T-helper 17 cell (primary cell): ENCODE data around the gene CYP4F8. TPM values are rescaled to one million over a fixed set of nuclear protein-coding genes. Genes with fewer than 3 reads are reported as not detected.
A peak's percentile ranks its signal among the peaks of the same experiment; 100 is the strongest.
"Not testable (repeated sequence)": the region's sequence is repeated elsewhere in the genome, so short reads cannot be mapped to it uniquely, and the experiment has no call there.

ENCODE experiments used
- ATAC-seq: fragments of 150-1000 bp; cut with Tn5 transposase; 2 replicates; pipeline ENCODE4 v1.10.0; 2021; ENCODE audit warnings: mild to moderate bottlenecking, moderate library complexity
- DNase-seq, 3 donors: peaks; one replicate each; pipeline versions ENCODE4 v3.0.0 to v3.0.0-alpha.2; 2020 to 2021
- H3K9me3 ChIP-seq: one replicate; pipeline ENCODE4 v1.7.0; 2013; ENCODE audit warnings: low read length, mild to moderate bottlenecking; ENCODE audit not compliant: control insufficient read depth, poor library complexity, severe bottlenecking
- H3K27ac Mint-ChIP-seq: one replicate; pipeline ENCODE4 v1.8.0; 2022; ENCODE audit warnings: mild to moderate bottlenecking, moderate library complexity, mixed read lengths
- H3K27me3 Mint-ChIP-seq: one replicate; pipeline ENCODE4 v1.8.0; 2022; ENCODE audit warnings: mixed read lengths
- H3K36me3 Mint-ChIP-seq: one replicate; pipeline ENCODE4 v1.8.0; 2022; ENCODE audit warnings: low read depth, mixed read lengths
- H3K4me1 Mint-ChIP-seq: one replicate; pipeline ENCODE4 v1.8.0; 2022; ENCODE audit warnings: mild to moderate bottlenecking, mixed read lengths
- H3K4me3 Mint-ChIP-seq: one replicate; pipeline ENCODE4 v1.8.0; 2022; ENCODE audit warnings: mild to moderate bottlenecking, moderate library complexity, mixed read lengths
- total RNA-seq, 4 donors: library from RNA in 2 of 4; stranded (reverse) in 2 of 4; gene quantifications; one replicate each; pipeline ENCODE4 v1.2.3 and lab custom pipeline; 2022 to 2026

The CYP4F8 gene
- total RNA-seq, 2 donors from 2014 or later = not detected

DNA sequence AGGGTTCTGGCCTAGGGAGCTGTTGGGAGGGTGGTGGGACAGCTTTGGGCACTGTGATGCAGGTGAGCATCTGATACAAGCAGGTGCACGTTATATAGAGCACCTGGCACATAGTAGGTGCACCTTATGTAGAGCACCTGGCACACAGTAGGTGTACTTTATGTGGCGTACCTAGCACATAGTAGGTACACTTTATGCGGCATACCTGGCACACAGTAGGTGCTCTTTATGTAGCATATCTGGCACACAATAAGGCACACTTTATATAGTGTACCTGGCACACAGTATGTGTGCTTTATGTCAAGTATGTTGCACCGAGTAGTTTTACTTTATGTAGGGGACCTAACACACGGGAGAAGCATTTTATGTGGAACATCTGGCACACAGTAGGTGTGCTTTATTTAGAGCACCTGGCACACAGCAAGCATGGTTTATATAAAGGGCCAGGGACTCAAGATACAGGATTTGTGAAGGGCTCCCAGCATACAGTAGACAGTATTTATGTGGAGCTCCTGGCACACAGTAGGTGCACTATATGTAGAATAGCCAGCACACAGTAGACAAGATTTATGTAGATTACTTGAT lies 56.3 kb downstream of the CYP4F8 start:
- H3K27ac Mint-ChIP-seq = no peak overlapping the region
- H3K27me3 Mint-ChIP-seq = no peaks in the 10 kb centered on the region
- DNase-seq = no peak
- ATAC-seq = no peak
- H3K4me1 Mint-ChIP-seq = peaks cover 24% of the 10 kb centered on the region
- H3K36me3 Mint-ChIP-seq = no peaks in the 10 kb centered on the region
- H3K4me3 Mint-ChIP-seq = no peak overlapping the region
- no peaks in the 10 kb centered on the region for H3K9me3 ChIP-seq

DNA sequence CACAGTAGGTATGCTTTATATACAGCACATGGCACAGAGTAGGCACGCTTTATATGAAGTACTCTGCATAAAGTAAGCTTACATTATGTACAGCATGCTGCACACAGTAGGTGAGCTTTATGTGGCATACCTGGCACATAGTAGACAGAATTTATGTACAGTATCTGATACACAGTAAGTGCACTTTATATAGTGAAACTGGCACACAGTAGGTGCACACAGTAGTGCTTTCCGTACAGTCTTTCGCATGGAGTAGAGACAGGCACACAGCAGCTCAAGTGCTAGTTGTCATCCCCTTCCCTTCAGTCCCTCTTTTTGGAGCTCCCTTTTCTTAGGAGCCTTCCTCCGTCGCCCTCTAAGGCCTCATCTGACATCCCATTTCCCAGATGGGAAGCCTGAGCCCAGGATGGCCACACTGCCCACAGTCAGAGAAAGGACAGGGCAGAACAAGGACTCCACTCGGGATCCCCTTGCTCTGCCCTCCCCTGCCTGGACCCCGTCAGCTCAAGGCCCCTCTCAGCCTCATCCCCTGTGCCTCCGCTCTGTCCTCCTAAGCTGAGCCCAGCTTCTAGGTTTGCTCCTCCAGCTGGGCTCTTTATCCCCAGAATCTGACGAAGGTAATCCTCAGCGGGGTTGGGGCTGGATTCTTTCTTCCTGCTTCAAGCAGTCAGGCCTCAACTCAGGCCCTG lies 57.0 kb downstream of the CYP4F8 start:
- Mint-ChIP-seq H3K4me3 (no peak overlapping the region), H3K27ac (peak overlapping the region; percentile 85)
- ATAC-seq = no peak

DNA sequence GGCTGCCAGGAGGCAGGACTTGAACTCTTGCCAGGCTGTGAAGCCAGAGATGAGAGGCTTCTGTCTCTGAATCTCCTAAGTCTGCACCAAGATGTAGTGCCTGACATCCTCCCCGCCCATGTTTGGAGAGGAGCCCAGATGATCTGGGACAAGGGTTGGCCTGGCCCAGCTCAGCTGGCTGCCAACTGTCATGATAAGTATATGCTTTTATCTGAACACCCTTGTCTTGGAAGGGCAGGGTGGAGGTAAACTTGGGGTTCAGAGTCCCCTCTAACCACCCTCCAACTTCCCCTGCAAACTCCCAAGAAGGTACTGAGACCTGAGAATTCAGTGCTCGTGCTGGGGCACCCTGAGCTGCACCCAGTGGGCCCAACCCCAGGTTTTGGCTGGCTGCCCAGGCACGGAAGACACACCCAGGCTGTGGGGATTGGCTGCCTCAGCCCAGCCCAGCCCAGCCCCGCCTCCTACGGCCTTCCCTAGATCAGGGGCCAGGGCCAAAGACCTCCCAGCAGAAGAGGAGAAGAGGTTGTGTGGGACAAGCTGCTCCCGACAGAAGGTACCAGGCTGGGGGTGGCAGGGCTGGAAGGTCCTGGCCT lies 57.7 kb downstream of the CYP4F8 start, which contains the start of gene CYP4F12:
Gene CYP4F12, plus strand, starts transcription at position 508 of the 596 bp plus-strand sequence. CDS start 443 bp downstream, outside the sequence.
- DNase-seq (peak in 1 of 3 donors; percentile 21), ATAC-seq (peak; percentile 73)
- Mint-ChIP-seq H3K27ac (peak within 1 kb of the TSS; percentile 85), H3K27me3 (no peaks in the 10 kb centered on the region), H3K4me3 (peak within 1 kb of the TSS; percentile 72), H3K36me3 (no peaks in the 10 kb centered on the region), H3K4me1 (peaks cover 24% of the 10 kb centered on the region)
- no peaks in the 10 kb centered on the region for H3K9me3 ChIP-seq

More for the DNA sequence above, 57.0 kb downstream of the CYP4F8 start:
- H3K9me3 ChIP-seq = no peaks in the 10 kb centered on the region
- Mint-ChIP-seq H3K4me1 (peaks cover 24% of the 10 kb centered on the region), H3K27me3 (no peaks in the 10 kb centered on the region), H3K36me3 (no peaks in the 10 kb centered on the region)
- no peak for DNase-seq

DNA sequence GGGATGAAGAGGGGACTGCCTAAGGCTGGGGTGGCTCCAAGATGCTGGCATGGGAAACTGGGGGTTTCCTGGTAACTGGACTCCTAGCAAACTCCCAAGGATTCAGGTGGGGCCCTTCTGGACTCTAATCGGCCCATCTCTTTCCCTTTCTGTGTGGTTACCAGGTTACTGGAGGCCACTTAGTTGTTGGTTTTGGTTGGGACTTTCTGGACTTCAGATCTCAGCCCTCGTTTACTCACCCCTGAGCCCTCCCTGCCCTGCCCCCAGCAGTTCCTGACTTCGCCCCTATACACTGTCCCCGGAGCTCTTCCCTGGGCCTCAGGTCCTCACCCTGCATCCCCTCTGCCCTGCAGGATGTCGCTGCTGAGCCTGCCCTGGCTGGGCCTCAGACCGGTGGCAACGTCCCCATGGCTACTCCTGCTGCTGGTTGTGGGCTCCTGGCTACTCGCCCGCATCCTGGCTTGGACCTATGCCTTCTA lies 58.2 kb downstream of the CYP4F8 start:
- peak overlapping the region; percentile 85 for H3K27ac Mint-ChIP-seq
- peak overlapping the region; percentile 72 for H3K4me3 Mint-ChIP-seq
- no peaks in the 10 kb centered on the region for H3K9me3 ChIP-seq
- H3K27me3 Mint-ChIP-seq = no peaks in the 10 kb centered on the region
- peaks cover 2% of the 10 kb centered on the region for H3K36me3 Mint-ChIP-seq
- ATAC-seq = peak; percentile 88
- DNase-seq = no peak
- H3K4me1 Mint-ChIP-seq = peaks cover 26% of the 10 kb centered on the region

DNA sequence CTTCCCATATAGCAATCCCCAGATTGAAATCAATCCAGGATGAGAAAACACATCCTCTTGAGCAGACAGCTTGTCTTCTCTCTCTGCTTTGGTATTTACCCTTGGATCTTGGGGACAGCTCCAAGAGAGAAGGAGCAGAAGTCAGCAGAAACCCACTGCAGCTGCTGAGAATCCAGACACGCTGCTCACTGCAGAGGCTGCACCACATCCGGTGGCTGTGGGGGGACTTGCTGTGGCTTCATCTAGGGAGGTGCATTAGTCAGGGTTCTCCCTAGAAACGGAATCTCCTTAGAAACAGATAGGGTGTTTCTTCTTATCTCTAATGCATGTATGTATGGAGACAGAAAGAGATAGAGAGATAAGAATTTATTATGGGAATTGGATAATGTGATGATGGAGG lies 60.5 kb downstream of the CYP4F8 start:
- H3K27me3 Mint-ChIP-seq = no peaks in the 10 kb centered on the region
- DNase-seq (no peak), ATAC-seq (peak; percentile 45)
- peak overlapping the region; percentile 2 for H3K27ac Mint-ChIP-seq
- peak overlapping the region; percentile 13 for H3K4me3 Mint-ChIP-seq
- peaks cover 26% of the 10 kb centered on the region for H3K4me1 Mint-ChIP-seq
- H3K36me3 Mint-ChIP-seq = peaks cover 2% of the 10 kb centered on the region
- no peaks in the 10 kb centered on the region for H3K9me3 ChIP-seq

DNA sequence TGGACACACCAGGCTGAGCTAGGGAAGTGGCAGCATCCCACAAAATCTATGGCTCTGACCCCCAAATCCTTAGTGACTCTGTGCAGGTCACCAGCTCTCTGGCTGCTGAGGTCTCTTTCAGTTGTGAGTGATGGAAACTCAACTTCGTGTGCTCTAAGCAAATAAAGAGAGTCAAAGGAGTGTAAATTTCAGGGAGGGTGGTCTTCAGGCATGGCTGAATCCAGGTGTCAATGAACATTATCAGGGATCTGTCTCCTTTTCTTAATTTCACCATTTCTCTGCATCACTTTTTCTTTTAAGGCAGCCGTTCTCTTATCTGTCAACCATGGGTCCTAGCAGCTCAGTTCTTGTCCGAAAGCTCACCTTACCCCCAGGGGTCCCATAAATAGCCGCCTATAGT lies 64.1 kb downstream of the CYP4F8 start:
- ATAC-seq = no peak
- DNase-seq = no peak
- Mint-ChIP-seq H3K36me3 (peaks cover 5% of the 10 kb centered on the region), H3K4me3 (no peak overlapping the region), H3K4me1 (peaks cover 13% of the 10 kb centered on the region), H3K27me3 (peaks cover 10% of the 10 kb centered on the region), H3K27ac (no peak overlapping the region)
- H3K9me3 ChIP-seq = no peaks in the 10 kb centered on the region

DNA sequence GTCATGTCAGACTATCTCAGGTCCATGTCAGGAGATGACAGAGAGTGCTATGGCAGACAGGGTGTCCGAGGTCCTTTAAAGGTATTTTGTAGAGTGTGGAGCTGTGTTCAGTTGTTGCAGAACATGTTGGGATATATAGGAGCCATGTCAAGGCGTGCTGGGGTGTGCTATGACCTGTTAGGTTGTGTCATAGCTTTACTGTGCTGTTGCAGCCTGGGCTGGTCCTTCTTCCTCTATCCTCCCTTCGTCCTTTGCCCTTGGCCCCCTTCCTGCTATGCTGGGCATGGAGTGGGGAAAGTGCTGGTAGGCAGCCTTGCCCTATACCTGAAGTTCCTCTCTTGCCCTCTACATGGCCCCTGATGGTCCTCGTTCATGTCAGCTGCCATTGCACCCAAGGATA lies 64.8 kb downstream of the CYP4F8 start:
- not testable (repeated sequence) for ATAC-seq, H3K4me3 Mint-ChIP-seq, H3K27ac Mint-ChIP-seq, H3K36me3 Mint-ChIP-seq, DNase-seq, H3K9me3 ChIP-seq, H3K4me1 Mint-ChIP-seq
- peaks cover 10% of the 10 kb centered on the region for H3K27me3 Mint-ChIP-seq

Other genes with a start within 250 kb of the CYP4F8 start
- 10 to 100 TPM; 87.6 to 90.2 TPM for gene AKAP8, start 235.4 kb upstream of the CYP4F8 start, total RNA-seq
- 100 to 1,000 TPM; 116 to 123 TPM for gene AKAP8L, start 196.2 kb upstream of the CYP4F8 start, total RNA-seq
- 10 to 100 TPM; 17.1 to 19.2 TPM for gene WIZ, start 165.3 kb upstream of the CYP4F8 start, total RNA-seq
- 100 to 1,000 TPM; 103 to 121 TPM for gene RASAL3, start 150.7 kb upstream of the CYP4F8 start, total RNA-seq
- gene PGLYRP2, start 135.7 kb upstream of the CYP4F8 start, total RNA-seq = not detected
- gene CYP4F22, start 106.7 kb upstream of the CYP4F8 start, total RNA-seq = 1 to 10 TPM in 1 of 2 donors, under 1 TPM in 1; 0.44 to 1.4 TPM
- gene CYP4F3, start 25.7 kb downstream of the CYP4F8 start, total RNA-seq = under 1 TPM in 1 of 2 donors, not detected in 1; 0.22 TPM
- 1 to 10 TPM; 1.9 to 5.2 TPM for gene CYP4F12, start 57.9 kb downstream of the CYP4F8 start, total RNA-seq
- not detected for gene OR10H2, start 112.8 kb downstream of the CYP4F8 start, total RNA-seq
- not detected for gene OR10H3, start 122.8 kb downstream of the CYP4F8 start, total RNA-seq
- not detected for gene OR10H5, start 172.4 kb downstream of the CYP4F8 start, total RNA-seq
- under 1 TPM in 1 of 2 donors, not detected in 1; 0.07 TPM for gene OR10H1, start 200.4 kb downstream of the CYP4F8 start, total RNA-seq